ENCODE results near the gene RNF224. TPM values are rescaled to one million over a fixed set of nuclear protein-coding genes. Genes with fewer than 3 reads are reported as not detected.

Gene RNF224
- total and polyA plus RNA-seq, 2 experiments from 2014 or later, result 0.63 TPM; not detected in 1

GRCh38 chr9:137270929-137271695, 43.8 kb downstream of the RNF224 start:
- Mint-ChIP-seq H3K4me1 (peaks cover 29% of the 10 kb centered on the region), H3K36me3 (ENCODE audit: low read depth) (peaks cover 31% of the 10 kb centered on the region), H3K27me3 (ENCODE audit: insufficient read depth, low read depth, poor library complexity) (peaks cover 29% of the 10 kb centered on the region), H3K9me3 (no peaks in the 10 kb centered on the region; the same call in 2 of the 3 replicates), H3K4me3 (no peak overlapping the region), H3K27ac (no peak overlapping the region)
- H3K4me2 ChIP-seq, result no peak overlapping the region
- DNase-seq (ENCODE audit: low spot score), result no peak
- ATAC-seq, result no peak
- no peaks in the 10 kb centered on the region for H3F3A ChIP-seq (replicated peaks; ENCODE audit: low read depth)
- no peak overlapping the region for H2AFZ ChIP-seq
- H3K4me1 ChIP-seq (ENCODE audit: insufficient read depth), result peaks cover under 1% of the 10 kb centered on the region; the same call in 1 of the 2 replicates
- H3K4me3 ChIP-seq, result no peak overlapping the region
- H3K27ac ChIP-seq (ENCODE audit: low read depth), result no peak overlapping the region; the same call in 1 of the 2 replicates
- H3K36me3 ChIP-seq (ENCODE audit: insufficient read depth), result peaks cover 10% of the 10 kb centered on the region; the same call in 1 of the 2 replicates
- no peaks in the 10 kb centered on the region for H3K9me2 ChIP-seq (ENCODE audit: insufficient read depth)
- H4K20me1 ChIP-seq (replicated peaks; ENCODE audit: insufficient read depth), result 0 out of 2 replicates have a peak, but pooled peaks cover 9% of the 10 kb centered on the region
- H3K79me2 ChIP-seq (replicated peaks; ENCODE audit: insufficient read depth), result no peaks in the 10 kb centered on the region
- TF ChIP-seq, protein P1, sequence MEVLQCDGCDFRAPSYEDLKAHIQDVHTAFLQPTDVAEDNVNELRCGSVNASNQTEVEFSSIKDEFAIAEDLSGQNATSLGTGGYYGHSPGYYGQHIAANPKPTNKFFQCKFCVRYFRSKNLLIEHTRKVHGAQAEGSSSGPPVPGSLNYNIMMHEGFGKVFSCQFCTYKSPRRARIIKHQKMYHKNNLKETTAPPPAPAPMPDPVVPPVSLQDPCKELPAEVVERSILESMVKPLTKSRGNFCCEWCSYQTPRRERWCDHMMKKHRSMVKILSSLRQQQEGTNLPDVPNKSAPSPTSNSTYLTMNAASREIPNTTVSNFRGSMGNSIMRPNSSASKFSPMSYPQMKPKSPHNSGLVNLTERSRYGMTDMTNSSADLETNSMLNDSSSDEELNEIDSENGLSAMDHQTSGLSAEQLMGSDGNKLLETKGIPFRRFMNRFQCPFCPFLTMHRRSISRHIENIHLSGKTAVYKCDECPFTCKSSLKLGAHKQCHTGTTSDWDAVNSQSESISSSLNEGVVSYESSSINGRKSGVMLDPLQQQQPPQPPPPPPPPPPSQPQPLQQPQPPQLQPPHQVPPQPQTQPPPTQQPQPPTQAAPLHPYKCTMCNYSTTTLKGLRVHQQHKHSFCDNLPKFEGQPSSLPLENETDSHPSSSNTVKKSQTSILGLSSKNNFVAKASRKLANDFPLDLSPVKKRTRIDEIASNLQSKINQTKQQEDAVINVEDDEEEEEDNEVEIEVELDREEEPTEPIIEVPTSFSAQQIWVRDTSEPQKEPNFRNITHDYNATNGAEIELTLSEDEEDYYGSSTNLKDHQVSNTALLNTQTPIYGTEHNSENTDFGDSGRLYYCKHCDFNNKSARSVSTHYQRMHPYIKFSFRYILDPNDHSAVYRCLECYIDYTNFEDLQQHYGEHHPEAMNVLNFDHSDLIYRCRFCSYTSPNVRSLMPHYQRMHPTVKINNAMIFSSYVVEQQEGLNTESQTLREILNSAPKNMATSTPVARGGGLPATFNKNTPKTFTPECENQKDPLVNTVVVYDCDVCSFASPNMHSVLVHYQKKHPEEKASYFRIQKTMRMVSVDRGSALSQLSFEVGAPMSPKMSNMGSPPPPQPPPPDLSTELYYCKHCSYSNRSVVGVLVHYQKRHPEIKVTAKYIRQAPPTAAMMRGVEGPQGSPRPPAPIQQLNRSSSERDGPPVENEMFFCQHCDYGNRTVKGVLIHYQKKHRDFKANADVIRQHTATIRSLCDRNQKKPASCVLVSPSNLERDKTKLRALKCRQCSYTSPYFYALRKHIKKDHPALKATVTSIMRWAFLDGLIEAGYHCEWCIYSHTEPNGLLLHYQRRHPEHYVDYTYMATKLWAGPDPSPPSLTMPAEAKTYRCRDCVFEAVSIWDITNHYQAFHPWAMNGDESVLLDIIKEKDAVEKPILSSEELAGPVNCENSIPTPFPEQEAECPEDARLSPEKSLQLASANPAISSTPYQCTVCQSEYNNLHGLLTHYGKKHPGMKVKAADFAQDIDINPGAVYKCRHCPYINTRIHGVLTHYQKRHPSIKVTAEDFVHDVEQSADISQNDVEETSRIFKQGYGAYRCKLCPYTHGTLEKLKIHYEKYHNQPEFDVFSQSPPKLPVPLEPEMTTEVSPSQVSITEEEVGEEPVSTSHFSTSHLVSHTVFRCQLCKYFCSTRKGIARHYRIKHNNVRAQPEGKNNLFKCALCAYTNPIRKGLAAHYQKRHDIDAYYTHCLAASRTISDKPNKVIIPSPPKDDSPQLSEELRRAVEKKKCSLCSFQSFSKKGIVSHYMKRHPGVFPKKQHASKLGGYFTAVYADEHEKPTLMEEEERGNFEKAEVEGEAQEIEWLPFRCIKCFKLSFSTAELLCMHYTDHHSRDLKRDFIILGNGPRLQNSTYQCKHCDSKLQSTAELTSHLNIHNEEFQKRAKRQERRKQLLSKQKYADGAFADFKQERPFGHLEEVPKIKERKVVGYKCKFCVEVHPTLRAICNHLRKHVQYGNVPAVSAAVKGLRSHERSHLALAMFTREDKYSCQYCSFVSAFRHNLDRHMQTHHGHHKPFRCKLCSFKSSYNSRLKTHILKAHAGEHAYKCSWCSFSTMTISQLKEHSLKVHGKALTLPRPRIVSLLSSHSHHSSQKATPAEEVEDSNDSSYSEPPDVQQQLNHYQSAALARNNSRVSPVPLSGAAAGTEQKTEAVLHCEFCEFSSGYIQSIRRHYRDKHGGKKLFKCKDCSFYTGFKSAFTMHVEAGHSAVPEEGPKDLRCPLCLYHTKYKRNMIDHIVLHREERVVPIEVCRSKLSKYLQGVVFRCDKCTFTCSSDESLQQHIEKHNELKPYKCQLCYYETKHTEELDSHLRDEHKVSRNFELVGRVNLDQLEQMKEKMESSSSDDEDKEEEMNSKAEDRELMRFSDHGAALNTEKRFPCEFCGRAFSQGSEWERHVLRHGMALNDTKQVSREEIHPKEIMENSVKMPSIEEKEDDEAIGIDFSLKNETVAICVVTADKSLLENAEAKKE (CRISPR knock-in tag; IDR thresholded peaks at IDR 0.05), result no peak
- TF ChIP-seq ZNF114 (CRISPR knock-in tag; IDR thresholded peaks at IDR 0.05), result no peak
- TF ChIP-seq CREB1 (CRISPR knock-in tag; IDR thresholded peaks at IDR 0.05; ENCODE audit: low read depth), result no peak
- no peak for TF ChIP-seq STAT1 (IDR thresholded peaks at IDR 0.05; ENCODE audit: unreplicated experiment)
- TF ChIP-seq JUNB (IDR thresholded peaks at IDR 0.05; ENCODE audit: unreplicated experiment), result no peak
- no peak for TF ChIP-seq EZH2 (IDR thresholded peaks at IDR 0.05; ENCODE audit: low read depth, unreplicated experiment)
- TF ChIP-seq NANOG (IDR thresholded peaks at IDR 0.05; ENCODE audit: borderline replicate concordance), result no peak
- TF ChIP-seq, protein P2, sequence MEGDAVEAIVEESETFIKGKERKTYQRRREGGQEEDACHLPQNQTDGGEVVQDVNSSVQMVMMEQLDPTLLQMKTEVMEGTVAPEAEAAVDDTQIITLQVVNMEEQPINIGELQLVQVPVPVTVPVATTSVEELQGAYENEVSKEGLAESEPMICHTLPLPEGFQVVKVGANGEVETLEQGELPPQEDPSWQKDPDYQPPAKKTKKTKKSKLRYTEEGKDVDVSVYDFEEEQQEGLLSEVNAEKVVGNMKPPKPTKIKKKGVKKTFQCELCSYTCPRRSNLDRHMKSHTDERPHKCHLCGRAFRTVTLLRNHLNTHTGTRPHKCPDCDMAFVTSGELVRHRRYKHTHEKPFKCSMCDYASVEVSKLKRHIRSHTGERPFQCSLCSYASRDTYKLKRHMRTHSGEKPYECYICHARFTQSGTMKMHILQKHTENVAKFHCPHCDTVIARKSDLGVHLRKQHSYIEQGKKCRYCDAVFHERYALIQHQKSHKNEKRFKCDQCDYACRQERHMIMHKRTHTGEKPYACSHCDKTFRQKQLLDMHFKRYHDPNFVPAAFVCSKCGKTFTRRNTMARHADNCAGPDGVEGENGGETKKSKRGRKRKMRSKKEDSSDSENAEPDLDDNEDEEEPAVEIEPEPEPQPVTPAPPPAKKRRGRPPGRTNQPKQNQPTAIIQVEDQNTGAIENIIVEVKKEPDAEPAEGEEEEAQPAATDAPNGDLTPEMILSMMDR (conservative IDR thresholded peaks at IDR 0.05; ENCODE audit: low read depth in 2 of 2), result no peak
- TF ChIP-seq, protein P3, sequence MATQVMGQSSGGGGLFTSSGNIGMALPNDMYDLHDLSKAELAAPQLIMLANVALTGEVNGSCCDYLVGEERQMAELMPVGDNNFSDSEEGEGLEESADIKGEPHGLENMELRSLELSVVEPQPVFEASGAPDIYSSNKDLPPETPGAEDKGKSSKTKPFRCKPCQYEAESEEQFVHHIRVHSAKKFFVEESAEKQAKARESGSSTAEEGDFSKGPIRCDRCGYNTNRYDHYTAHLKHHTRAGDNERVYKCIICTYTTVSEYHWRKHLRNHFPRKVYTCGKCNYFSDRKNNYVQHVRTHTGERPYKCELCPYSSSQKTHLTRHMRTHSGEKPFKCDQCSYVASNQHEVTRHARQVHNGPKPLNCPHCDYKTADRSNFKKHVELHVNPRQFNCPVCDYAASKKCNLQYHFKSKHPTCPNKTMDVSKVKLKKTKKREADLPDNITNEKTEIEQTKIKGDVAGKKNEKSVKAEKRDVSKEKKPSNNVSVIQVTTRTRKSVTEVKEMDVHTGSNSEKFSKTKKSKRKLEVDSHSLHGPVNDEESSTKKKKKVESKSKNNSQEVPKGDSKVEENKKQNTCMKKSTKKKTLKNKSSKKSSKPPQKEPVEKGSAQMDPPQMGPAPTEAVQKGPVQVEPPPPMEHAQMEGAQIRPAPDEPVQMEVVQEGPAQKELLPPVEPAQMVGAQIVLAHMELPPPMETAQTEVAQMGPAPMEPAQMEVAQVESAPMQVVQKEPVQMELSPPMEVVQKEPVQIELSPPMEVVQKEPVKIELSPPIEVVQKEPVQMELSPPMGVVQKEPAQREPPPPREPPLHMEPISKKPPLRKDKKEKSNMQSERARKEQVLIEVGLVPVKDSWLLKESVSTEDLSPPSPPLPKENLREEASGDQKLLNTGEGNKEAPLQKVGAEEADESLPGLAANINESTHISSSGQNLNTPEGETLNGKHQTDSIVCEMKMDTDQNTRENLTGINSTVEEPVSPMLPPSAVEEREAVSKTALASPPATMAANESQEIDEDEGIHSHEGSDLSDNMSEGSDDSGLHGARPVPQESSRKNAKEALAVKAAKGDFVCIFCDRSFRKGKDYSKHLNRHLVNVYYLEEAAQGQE (IDR thresholded peaks at IDR 0.05; ENCODE audit: unreplicated experiment), result no peak
- TF ChIP-seq POLR2AphosphoS5 (IDR thresholded peaks at IDR 0.05; ENCODE audit: low read depth), result no peak
- no peak for TF ChIP-seq ZNF331 (CRISPR knock-in tag; IDR thresholded peaks at IDR 0.05; ENCODE audit: low read depth)
- TF ChIP-seq, protein P4, sequence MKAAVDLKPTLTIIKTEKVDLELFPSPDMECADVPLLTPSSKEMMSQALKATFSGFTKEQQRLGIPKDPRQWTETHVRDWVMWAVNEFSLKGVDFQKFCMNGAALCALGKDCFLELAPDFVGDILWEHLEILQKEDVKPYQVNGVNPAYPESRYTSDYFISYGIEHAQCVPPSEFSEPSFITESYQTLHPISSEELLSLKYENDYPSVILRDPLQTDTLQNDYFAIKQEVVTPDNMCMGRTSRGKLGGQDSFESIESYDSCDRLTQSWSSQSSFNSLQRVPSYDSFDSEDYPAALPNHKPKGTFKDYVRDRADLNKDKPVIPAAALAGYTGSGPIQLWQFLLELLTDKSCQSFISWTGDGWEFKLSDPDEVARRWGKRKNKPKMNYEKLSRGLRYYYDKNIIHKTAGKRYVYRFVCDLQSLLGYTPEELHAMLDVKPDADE (IDR thresholded peaks at IDR 0.05), result no peak
- TF ChIP-seq EZH2phosphoT487 (IDR thresholded peaks at IDR 0.05; ENCODE audit: unreplicated experiment), result no peak
- no peaks in the 10 kb centered on the region for H3K27me3 ChIP-seq (ENCODE audit: insufficient read depth)
